Gastroesophageal sphincter (tissue), 3 donors: ENCODE results near the gene SKOR2.

Experiments used
- CTCF ChIP-seq, 4 experiments: fragments of 200-600 bp in 2 of 4; fragments of 450-650 bp in 2 of 4; sonication (generic) in 1 of 4; IDR thresholded peaks; one replicate each; pipeline ENCODE4 v1.5.1; 2017 to 2019; ENCODE audit warnings: antibody characterized with exemption in 4 of 4, mild to moderate bottlenecking in 2 of 4, moderate library complexity in 2 of 4
- POLR2AphosphoS5 ChIP-seq: sonication (generic); formaldehyde crosslinking; IDR thresholded peaks from one replicate; pipeline ENCODE4 v1.6.1; 2017; ENCODE audit warnings: antibody characterized with exemption

- TF ChIP-seq CTCF (IDR thresholded peaks at IDR 0.05): no peak
- no peak for TF ChIP-seq POLR2AphosphoS5
Observed at GRCh38 chr18:47287911-47288585, 36.6 kb upstream of the SKOR2 start.
